Adipose tissue (tissue), 3 donors: ENCODE measurements around the gene ZBTB32. TPM values are rescaled to one million over a fixed set of nuclear protein-coding genes. Genes with fewer than 3 reads are reported as not detected.

Source experiments
- H3K27ac ChIP-seq: one replicate; pipeline ENCODE4 v1.5.1; 2013; ENCODE audit warnings: low read depth, low read length
- WGBS, 3 donors: extraction: QIAGEN DNeasy Blood & Tissue Kit; methylation state at CpG; one replicate each; pipeline ENCODE4 v1.1.7; 2013; 5-methylcytosine and 5-hydroxymethylcytosine counted together
- polyA plus RNA-seq, 3 donors: library from polyadenylated mRNA; stranded (reverse); fragments of 200-250 nt; gene quantifications; one replicate each; pipeline ENCODE4 v1.2.3, GENCODE V29; 2013
- donor health status: healthy with polysubstance abuse.
- donor health status: Bipolar disorder and iron deficiency.
- donor health status: healthy.

ZBTB32 gene
- polyA plus RNA-seq, 3 donors: 0.07 to 0.12 TPM; not detected in 1

- WGBS, 3 donors: 4 to 11% (median 5%) methylated on average over 19 of the region's 19 CpGs
Observed at GRCh38 chr19:35757231-35757748, 52.9 kb downstream of the ZBTB32 start.

GRCh38 chr19:35757749-35758608 is 53.6 kb downstream of the ZBTB32 start, which contains the start of gene PROSER3:
PROSER3 (plus strand) TSS chr19:35758176; CDS start chr19:35758216, 40 bp downstream.
- WGBS, 3 donors: 0 to 1% (median 0%) methylated on average over 53 of the region's 53 CpGs
- peak within 1 kb of the TSS; percentile 94 for H3K27ac ChIP-seq

More at GRCh38 chr19:35757231-35757748, 52.9 kb downstream of the ZBTB32 start:
- peak overlapping the region; percentile 94 for H3K27ac ChIP-seq

GRCh38 chr19:35759697-35760096 is 55.3 kb downstream of the ZBTB32 start:
- 97% methylated on average over 2 of the region's 2 CpGs for WGBS, 3 donors
- no peak overlapping the region for H3K27ac ChIP-seq

GRCh38 chr19:35760711-35761349 is 56.5 kb downstream of the ZBTB32 start:
- H3K27ac ChIP-seq: no peak overlapping the region
- WGBS, 3 donors: 90 to 98% (median 97%) methylated on average over 4 of the region's 4 CpGs

GRCh38 chr19:35764432-35765315 is 60.3 kb downstream of the ZBTB32 start:
- WGBS, 3 donors: 91 to 96% (median 95%) methylated on average over 17 of the region's 17 CpGs
- H3K27ac ChIP-seq: no peak overlapping the region

Other genes starting within 250 kb of the ZBTB32 start
- under 1 TPM in 2 of 3 donors, not detected in 1; 0.21 to 0.42 TPM for gene KRTDAP, start 214.1 kb upstream of the ZBTB32 start, polyA plus RNA-seq
- 10 to 100 TPM in 2 of 3 donors, 1 to 10 TPM in 1; 6.8 to 74.3 (median 15.3) TPM for gene DMKN, start 190.9 kb upstream of the ZBTB32 start, polyA plus RNA-seq
- gene SBSN, start 176.2 kb upstream of the ZBTB32 start, polyA plus RNA-seq: 1 to 10 TPM in 1 of 3 donors, under 1 TPM in 1, not detected in 1; 0.15 to 1.5 TPM
- gene GAPDHS, start 171.1 kb upstream of the ZBTB32 start, polyA plus RNA-seq: not detected
- gene TMEM147, start 158.9 kb upstream of the ZBTB32 start, polyA plus RNA-seq: 100 to 1,000 TPM in 2 of 3 donors, 10 to 100 TPM in 1; 86.7 to 140 (median 107) TPM
- gene ATP4A, start 140.9 kb upstream of the ZBTB32 start, polyA plus RNA-seq: 10 to 100 TPM in 1 of 3 donors, 1 to 10 TPM in 2; 1.2 to 74.4 (median 2.9) TPM
- gene PMIS2, start 118.4 kb upstream of the ZBTB32 start, polyA plus RNA-seq: not detected
- gene HAUS5, start 91.8 kb upstream of the ZBTB32 start, polyA plus RNA-seq: 1 to 10 TPM; 4.6 to 6.3 (median 6.0) TPM
- gene RBM42, start 75.5 kb upstream of the ZBTB32 start, polyA plus RNA-seq: 10 to 100 TPM; 28.5 to 56.7 (median 48.9) TPM
- 1 to 10 TPM in 2 of 3 donors, under 1 TPM in 1; 0.79 to 3.8 (median 1.7) TPM for gene ETV2, start 62.8 kb upstream of the ZBTB32 start, polyA plus RNA-seq
- 100 to 1,000 TPM; 454 to 932 (median 759) TPM for gene COX6B1, start 56.2 kb upstream of the ZBTB32 start, polyA plus RNA-seq
- under 1 TPM in 2 of 3 donors, not detected in 1; 0.05 to 0.07 TPM for gene UPK1A, start 38.0 kb upstream of the ZBTB32 start, polyA plus RNA-seq
- 10 to 100 TPM; 21.1 to 34.3 (median 29.4) TPM for gene KMT2B, start 13.4 kb downstream of the ZBTB32 start, polyA plus RNA-seq
- gene IGFLR1, start 37.9 kb downstream of the ZBTB32 start, polyA plus RNA-seq: 10 to 100 TPM; 17.4 to 30.4 (median 19.8) TPM
- gene U2AF1L4, start 40.9 kb downstream of the ZBTB32 start, polyA plus RNA-seq: 10 to 100 TPM; 13.2 to 30.3 (median 28.8) TPM
- gene PSENEN, start 41.1 kb downstream of the ZBTB32 start, polyA plus RNA-seq: 10 to 100 TPM; 37.2 to 57.2 (median 49.9) TPM
- gene LIN37, start 44.0 kb downstream of the ZBTB32 start, polyA plus RNA-seq: 10 to 100 TPM in 2 of 3 donors, 1 to 10 TPM in 1; 8.9 to 20.9 (median 15.3) TPM
- 100 to 1,000 TPM in 2 of 3 donors, 10 to 100 TPM in 1; 63.3 to 608 (median 552) TPM for gene HSPB6, start 52.5 kb downstream of the ZBTB32 start, polyA plus RNA-seq
- 10 to 100 TPM in 1 of 3 donors, 1 to 10 TPM in 2; 5.4 to 10.6 (median 6.9) TPM for gene PROSER3, start 53.6 kb downstream of the ZBTB32 start, polyA plus RNA-seq
- gene ARHGAP33, start 71.0 kb downstream of the ZBTB32 start, polyA plus RNA-seq: 1 to 10 TPM; 6.0 to 9.4 (median 6.3) TPM
- gene PRODH2, start 108.3 kb downstream of the ZBTB32 start, polyA plus RNA-seq: 1 to 10 TPM in 1 of 3 donors, not detected in 2; 2.2 TPM
- gene NPHS1, start 147.9 kb downstream of the ZBTB32 start, polyA plus RNA-seq: 10 to 100 TPM in 1 of 3 donors, under 1 TPM in 1, not detected in 1; 0.42 to 13.6 TPM
- gene KIRREL2, start 152.4 kb downstream of the ZBTB32 start, polyA plus RNA-seq: 10 to 100 TPM in 1 of 3 donors, under 1 TPM in 1, not detected in 1; 0.22 to 48.3 TPM
- 10 to 100 TPM in 1 of 3 donors, 1 to 10 TPM in 2; 3.0 to 33.6 (median 6.4) TPM for gene APLP1, start 164.0 kb downstream of the ZBTB32 start, polyA plus RNA-seq
- 10 to 100 TPM in 2 of 3 donors, 1 to 10 TPM in 1; 3.7 to 13.0 (median 10.5) TPM for gene NFKBID, start 196.0 kb downstream of the ZBTB32 start, polyA plus RNA-seq
- 10 to 100 TPM in 1 of 3 donors, 1 to 10 TPM in 2; 4.1 to 21.1 (median 6.6) TPM for gene HCST, start 198.0 kb downstream of the ZBTB32 start, polyA plus RNA-seq
- 100 to 1,000 TPM in 2 of 3 donors, 10 to 100 TPM in 1; 23.7 to 207 (median 194) TPM for gene TYROBP, start 203.7 kb downstream of the ZBTB32 start, polyA plus RNA-seq
- gene LRFN3, start 231.8 kb downstream of the ZBTB32 start, polyA plus RNA-seq: 1 to 10 TPM; 5.8 to 6.7 (median 6.0) TPM